Eye (tissue), 1 donor: ENCODE measurements around the gene RIPOR2.
"Not testable (repeated sequence)": the region's sequence is repeated elsewhere in the genome, so short reads cannot be mapped to it uniquely, and the experiment has no call there.

ENCODE experiments used
- DNase-seq: peaks from one replicate; pipeline ENCODE4 v3.0.0-alpha.2; 2015

Gene RIPOR2

DNA sequence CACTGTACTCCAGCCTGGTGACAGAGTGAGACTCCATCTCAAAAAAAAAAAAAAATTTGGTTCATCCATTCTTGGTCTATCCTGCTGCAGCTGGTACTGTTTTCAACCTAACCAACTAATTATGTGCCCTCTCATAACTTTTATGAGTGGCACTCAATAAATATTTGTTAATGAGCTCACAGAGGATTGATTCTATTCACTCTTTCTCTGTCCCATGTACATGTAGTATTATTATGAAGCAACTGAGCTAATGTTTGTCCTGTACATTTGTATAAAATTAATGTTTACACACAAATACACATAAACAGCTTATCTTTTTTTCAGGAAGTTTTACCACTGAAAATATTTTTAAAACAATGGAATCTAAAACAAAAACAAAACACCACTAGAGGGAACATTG lies 10.1 kb downstream of the RIPOR2 start:
- DNase-seq = no peak

DNA sequence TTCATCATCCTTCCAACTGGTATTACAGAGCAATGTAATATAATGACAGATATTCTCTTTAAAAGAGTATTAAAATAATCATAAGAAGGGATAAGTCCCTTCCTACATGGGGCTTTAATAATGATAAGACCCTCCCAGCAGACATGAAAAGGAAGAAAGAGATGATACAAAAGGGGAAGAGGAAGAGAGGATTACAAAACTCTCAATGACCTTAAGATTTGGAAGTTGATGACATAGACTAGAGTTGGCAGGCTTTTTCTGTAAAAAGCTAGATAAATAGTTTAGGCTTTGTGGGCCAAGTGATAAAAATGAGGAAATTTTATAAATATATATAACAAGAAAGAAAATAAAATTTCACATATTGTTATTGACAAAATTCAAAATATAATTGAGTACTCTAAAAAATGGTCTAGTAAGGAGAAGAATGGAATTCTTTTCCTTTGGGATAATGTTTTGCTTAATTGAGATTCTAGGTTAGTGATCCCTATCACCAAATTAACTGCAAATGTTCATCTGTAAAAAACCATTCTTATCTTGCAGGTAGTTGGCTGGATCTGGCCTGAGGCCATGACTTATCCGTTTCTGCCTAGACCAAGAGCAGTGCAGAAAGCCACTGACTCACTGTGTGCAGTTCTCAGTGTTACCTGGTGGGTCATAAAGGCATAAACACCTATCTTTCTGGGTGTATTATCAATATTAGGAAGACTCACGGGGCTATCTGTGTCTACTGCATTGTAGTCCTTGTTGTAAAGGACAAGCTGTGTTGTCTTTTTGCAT lies 11.0 kb downstream of the RIPOR2 start:
- no peak for DNase-seq

DNA sequence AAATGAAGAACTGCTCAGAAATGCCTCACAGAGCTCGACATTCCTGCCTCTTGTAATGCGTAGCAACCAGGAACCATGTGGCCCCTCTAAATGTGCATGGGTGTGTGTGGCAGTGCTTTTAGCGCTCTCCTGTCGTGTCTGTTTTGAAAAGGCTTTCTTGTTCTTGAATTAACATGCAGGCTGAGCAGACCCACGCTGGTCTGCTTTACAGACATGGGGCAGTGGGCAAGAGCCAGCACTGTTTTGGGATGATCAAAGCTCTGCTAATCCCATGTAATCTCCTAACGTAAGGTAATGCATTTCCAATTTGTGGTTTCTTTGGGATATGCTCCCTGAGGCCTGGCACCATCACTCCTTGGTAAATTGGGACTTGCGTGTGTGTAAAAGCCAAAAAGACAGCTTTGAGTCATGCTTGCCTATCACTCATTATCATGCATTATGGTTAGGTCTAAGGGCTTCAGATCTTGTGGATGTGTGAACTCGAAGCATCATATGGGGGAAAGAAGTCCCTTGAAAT lies 11.8 kb downstream of the RIPOR2 start:
- DNase-seq = no peak

DNA sequence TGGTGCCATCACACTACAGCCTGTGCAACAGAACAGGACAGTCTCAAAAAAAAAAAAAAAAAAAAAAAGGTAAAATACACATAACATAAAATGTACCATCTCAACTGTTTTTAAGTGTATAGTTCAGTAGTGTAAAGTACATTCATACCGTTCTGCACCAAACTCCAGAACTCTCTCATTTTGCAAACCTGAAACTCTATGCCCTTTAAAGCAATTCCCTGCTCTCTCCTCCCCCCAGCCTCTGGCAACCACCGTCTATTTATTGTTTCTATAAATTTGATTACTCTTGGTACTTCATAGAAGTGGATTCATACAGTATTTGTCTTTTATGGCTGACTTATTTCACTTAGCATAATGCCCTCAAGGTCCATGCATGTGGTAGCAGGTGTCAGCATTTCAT lies 12.9 kb downstream of the RIPOR2 start:
- DNase-seq = no peak

DNA sequence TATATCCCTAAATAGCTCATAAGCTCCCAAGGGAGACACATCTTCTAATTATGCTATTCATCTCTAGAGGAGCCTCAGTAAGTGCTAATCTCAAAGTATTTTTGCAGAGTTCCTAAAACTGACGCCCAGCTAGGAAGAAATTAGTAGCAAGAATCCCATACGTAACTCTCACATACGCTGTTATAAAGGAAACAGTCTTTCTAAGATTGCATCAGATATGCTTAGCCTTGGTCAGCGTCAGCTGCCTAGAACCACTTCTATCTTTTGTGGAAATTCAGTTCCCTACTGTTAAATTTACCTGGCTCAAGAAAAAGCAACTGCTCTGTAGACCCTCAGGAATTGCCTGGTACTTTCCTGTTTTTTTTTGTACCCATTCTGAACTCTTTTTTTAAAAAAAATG lies 13.6 kb downstream of the RIPOR2 start:
- no peak for DNase-seq

DNA sequence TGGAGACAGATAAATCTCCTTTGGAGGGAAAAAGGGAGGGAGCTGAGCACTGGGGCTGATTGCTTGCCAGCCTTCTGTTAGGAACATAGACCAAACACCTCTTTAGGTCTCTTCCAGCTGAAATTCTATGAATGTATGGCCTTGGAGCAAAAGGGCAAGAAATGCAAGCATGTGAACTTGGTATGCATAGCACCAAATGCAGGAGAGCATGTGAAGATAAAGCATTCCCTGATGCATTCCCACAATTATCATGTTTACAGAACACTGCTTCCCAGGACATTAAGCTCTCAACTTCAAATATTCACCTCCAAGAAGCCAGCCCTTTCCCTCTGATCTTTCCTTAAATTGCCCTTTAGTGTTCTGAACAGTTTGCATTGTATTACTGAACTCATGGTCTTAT lies 15.6 kb downstream of the RIPOR2 start:
- DNase-seq = no peak

DNA sequence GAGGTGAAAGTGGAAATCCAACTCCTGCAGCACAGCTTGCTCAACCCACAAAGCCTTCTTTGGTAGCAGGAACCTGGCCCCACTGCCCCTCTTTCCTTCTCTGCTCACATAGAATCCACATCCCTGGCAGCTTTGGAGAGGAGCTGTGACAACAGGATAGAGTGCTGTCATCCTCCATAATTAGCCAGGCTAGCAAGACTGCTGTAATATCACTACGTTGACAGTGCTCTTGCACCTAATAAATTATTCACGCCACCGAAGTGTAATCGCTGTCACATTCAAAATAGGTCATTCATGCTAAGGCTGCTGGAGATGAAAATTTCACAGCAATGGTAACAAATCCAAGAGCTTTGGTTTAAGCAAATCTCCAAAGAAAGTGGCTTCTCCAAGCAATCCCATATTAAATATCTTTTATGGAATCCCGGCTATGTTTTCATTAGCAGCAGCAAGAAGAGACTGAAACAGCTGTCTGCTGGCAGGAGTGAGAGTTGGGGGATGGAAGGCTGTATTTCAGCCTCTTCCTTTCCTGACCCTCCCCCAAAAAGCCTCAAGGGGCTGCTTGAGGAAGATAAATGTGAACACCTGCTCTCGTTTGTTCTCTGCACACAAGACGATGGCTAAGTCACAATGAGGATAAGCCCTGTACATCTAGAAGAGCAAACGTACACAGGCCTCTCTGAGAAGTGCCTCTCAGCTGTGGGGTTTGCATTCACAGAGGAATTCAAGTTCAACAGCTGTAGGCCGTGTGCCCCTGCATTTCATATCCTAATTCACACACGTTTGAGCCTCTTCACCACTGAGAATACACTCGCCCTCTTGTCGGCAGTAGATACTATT lies 16.5 kb downstream of the RIPOR2 start:
- DNase-seq = peak; percentile 91

DNA sequence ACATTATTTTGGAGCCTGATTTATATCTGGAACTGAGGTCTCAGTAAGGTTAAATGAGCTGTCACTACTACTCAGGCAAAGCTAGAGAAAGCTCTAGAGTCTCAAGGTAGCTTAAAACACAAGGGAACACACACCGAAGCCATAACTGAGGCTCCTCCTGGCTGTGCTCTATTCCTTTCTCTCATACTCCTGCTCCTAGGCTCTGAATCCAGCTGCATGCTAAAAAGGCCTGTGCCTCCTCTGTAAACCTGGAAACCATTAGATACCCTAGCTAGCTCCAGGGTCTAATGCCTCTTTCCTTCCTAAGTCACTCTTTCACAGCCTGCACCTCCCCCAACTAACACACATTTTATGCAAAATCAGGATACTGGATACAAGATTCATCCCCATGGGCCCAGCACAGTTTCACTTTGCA lies 17.1 kb downstream of the RIPOR2 start:
- DNase-seq = no peak

DNA sequence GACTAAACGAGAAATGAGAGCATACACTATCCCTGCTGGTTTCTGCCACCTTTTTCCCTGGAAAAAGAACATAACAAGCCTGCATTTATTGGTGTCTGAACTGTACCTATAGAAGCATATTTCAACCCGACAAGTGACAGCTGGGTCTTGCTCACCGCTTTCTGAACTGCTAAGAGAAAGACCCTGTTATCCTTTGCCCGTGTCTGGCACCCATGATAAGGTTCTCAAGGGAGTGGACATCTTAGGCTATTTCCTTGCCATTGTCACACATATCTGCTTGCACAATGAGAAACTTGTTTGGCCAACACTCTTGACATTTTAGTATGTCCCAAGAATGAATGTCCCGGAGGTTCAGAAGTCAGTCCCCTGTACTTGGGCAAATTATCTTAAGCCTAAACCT lies 19.3 kb downstream of the RIPOR2 start:
- no peak for DNase-seq

DNA sequence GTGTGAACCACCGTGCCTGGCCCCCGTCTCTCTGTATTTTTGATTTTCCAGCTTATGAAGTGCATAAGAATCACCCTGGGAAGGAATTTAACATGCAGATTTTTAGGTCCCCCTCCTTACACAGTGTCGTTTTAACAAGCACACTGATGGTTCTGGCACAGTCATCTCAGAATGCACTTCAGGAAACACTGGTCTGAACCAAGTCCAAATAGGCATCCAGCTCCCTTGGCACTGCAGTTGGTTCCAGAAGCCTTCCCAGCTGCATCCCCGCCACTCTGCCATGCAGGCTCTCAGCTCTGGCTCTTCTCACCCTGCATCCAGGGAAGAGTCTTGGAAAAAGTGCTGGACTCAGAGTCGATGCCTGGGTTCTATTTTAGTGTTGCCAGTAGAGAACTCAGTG lies 20.1 kb downstream of the RIPOR2 start:
- DNase-seq = no peak

DNA sequence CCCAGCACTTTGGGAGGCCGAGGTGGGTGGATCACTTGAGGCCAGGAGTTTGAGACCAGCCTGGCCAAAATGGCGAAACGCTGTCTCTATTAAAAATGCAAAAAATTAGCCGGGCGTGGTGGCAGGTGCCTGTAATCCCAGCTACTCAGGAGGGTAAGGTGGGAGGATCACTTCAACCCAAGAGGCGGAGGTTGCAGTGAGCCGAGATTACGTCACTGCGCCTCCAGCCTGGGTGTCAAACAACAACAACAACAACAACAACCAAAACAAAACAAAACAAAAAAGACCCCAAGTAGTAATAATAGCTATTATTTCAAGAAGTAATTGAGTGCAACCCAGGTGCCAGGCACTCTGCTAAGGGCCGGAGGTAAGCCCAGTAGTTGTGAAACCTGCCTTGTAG lies 21.7 kb downstream of the RIPOR2 start:
- DNase-seq = not testable (repeated sequence)

DNA sequence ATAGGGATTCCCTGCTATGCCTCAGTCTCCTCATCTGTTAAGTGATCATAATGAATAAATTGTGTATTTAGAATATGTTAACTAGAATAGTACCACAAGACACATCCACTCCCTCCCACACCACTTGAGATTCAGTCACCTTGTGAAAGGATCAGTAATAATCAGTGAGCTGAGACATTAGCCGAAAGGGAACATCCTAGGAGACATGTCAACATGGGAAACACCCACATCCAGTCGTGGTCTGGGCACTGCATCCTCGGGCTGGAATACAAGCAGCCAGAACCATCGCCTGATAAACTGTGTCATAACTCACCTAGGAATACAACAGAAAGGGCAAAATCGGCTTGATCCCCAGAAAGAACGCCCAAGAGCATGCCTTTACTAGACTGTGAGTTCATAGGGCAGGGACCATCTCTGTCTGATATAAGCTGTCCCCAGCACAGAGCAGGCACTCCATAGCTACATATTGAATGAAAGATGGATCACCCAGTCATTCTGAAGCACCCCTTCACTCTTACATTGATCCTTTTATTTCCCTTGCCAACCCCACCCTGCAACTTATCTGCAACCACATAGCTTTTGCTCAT lies 23.9 kb downstream of the RIPOR2 start:
- no peak for DNase-seq

DNA sequence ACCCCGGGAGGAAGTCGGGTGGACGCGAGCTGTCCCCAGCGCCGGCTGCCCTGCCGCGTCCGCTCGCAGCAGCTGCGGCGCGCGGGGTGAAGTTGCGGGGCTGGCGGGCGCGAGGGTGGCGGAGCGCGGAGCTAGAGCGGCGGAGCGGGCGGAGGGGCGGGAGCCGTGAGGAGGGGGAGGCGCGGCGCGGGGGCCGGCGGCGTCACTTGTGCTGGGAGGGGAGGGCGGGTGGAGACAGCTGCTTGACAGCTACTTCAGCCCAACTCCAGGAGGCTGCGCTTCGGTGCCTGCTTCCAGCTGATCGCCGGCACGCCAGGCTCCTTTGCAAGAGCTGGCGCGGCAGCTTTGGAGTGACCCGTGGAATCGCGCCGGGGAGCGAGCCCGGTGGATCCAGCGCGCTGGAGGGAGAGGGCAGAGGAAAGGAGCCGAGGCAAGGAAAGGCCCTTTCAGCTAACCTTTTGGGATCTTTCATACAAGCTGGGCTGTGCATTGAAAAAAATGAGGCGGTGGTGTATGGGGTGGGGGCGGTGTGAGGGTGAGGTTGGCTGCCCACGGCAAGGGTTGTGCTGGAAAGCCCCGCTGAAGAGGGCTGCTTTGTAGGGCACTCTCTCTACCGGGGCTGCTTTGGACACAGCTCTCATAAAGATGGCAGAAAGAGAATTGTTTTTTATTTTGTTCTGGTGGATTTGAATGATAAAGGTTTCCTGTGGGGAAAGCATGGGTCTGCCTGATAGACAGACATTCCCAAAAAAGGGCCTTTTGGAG lies 24.6 kb downstream of the RIPOR2 start:
- peak; percentile 93 for DNase-seq

DNA sequence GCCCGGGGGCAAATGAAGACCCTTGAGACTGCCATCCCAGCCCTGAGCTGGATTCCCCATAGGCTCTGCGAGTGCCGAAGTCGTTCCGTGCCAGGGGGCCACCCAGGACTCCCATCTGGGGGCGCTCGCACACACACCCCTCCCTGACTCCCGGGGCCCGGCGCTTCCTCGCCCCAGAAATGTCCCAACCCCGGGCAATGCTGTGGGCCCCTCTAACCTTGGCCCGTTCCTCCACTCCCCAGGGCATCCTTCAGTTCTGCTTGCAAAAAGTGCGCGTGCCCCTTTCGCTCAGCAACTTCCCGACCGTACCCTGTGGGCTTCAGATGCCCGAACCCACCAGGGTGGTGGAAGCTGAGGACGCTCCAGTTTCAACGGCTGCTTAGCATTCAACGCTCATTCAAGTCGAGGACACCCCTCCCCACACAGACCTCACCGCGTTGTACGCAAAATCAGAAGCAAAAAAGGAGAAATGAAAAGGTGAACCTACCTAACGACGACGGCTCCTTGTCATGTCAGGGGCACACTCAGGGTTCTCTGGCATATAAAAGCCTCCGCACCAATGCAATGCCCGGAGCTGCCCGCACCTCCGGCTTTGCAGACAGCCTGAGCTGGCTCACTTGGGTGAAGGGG lies 25.3 kb downstream of the RIPOR2 start:
- DNase-seq = peak; percentile 86

DNA sequence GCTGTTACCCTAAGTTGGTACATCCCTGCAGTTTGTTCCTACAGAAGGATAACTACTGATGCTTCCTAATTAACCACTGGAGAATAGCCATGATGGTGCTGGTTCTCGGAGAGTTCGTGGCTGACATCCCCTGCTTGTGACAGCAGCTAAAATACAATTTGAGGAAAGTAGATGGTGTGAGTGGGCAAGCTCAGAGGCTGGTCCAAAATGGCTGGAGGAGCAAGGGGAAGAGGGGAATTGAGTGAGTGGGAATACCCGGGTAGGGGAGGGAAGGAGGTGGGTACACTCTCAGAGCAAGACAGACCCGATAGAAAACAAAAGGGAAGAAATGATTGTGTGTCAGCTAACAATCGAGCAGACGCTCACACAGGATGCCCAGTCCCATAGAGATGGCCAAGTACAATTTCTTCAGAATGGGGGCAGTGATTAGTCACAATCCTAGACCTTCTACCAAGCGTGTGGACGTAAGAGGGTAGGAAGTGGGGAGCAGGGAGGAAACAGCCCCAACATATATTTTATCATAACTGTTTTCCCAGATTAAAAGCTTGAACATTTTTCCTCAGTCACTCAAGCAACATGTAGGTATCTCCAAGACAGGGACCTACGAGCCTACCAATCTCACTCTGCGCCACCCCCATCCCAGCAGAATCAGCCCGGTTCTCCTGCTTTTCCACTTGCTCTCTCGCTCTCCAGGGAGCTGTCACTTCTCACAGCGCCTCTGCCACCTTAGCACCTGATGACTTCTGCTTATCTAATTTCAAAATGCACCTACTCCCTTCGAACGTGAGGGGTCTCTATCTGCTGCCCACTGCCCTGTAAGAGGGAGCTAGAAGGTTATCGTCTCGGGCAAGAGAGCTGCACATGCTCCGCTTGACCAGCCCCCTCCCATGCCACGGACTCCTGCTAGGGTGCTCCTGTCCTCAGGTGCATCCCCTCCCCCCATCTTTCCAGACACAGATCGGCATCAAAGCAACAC lies 26.2 kb downstream of the RIPOR2 start:
- DNase-seq = peak; percentile 39

DNA sequence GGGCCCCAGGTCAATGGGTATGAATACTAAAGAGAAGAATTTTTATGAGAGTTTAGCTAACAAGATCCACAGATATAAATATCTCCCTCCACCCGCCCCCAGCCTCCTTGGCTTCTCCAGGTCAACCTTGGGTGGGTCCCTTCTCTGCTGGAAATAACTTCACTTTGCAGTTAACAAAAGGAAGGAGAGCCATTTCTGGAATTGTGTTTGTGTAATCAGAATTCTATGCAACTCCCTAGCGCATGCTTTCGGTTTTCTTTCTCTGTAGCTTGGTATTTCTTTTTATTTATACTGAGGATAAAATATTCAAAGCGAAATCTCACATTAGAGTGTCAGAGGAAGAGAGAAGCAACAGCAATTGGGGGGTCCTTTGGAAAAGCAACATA lies 27.1 kb downstream of the RIPOR2 start:
- DNase-seq = no peak

DNA sequence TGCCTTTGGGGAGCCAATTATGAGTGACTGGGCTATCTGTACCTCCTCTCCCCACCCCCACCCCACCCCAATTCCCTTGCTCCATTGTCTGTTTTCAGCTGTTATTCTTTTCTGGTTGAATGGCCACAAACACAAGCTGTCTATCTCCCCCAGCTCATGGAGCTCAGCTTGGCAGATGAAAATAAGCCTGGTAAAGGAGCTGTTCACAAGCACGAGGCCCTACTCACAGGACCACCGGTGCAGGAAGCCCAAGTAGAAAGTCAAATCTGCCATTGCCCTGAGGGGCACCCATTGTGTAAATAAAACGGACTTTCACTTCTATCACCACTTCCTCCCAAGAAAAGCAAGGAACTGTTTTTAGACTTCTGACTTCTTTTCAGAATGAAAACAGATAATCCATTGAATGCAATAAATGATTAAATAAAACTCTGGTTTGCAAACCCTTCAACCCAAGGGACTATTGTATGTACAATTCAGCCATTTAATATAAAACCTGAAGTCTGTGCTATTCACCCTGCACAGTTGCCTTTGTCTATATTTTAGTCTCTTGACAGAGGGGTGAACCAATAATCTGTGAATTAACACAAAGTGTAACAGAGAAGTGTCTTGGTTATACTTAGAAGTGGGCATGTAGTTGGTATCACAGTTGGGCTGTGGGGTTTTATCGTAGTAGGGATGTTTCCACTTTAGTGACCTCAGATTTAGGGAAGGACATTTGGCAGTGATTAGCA lies 27.7 kb downstream of the RIPOR2 start:
- peak; percentile 92 for DNase-seq

DNA sequence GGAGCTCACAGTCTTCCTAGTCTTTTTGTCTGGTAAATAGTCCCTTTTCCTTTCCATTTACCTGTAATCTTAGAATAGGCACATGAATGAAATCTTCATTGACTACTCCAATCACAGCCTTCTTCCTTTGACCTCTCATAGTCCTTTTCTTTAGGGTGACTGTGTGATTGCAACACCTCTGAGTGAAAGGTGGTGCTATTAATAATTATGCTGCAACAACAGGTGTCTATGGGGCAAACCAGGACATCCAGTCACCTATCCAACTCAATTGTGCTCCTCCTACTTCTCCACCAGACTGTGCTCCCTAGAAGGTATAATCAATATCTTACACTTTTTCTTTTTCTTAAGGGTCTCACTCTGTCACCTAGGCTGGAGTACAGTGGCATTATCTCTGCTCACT lies 29.4 kb downstream of the RIPOR2 start:
- DNase-seq = no peak

DNA sequence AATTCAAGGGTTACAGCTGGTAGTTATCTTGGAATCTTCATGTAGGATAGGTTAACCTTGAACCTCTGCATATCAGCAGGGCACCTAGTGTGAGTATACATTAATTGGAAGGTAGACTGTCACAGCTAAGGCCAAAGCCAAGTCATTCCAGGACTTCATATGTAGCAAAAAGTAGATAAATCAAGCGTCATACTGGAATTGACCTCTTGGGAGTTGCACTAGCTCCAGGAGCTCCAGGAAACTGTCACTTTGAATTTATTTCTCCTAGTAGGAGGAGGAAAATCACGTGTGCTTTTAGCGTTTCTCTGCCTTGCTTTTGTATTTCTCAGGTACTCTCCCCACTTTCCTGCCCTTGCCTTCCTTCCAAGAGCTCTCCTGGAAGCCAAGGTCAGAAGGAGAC lies 30.3 kb downstream of the RIPOR2 start:
- DNase-seq = peak; percentile 80

DNA sequence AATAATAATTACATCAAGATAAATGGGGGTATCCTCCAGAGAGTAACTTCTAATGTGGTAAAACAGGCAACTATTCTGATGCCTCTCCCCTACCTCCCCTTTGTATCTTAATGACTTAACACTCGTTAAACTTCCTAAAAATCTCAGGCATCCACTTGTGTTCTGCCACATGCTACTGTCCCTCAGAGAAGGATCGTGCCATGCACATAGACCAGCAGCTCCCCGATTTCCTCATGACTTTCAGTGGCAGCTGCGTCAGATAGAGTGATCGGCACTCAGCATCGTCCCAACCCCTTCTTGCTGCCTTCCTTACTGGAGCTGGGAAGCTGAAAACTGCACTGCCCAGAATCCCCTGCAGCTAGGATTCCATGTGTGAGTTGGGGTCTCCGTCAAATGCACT lies 32.1 kb downstream of the RIPOR2 start:
- DNase-seq = no peak
